Karpas-422 (cell line): Measurements from ENCODE around the gene NTN1. TPM values are rescaled to one million over a fixed set of nuclear protein-coding genes. Genes with fewer than 3 reads are reported as not detected.

Experiments used
- DNase-seq: peaks from one replicate; pipeline ENCODE4 v3.0.0-alpha.2; 2015
- H2AFZ ChIP-seq: fragments of 200-600 bp; sonication (generic); 2 replicates; pipeline ENCODE4 v1.6.1; 2014; ENCODE audit warnings: antibody characterized with exemption, low read length, mixed read lengths
- H3K27ac ChIP-seq: fragments of 200-600 bp; sonication (generic); 2 replicates; pipeline ENCODE4 v1.5.1; 2014; ENCODE audit warnings: mild to moderate bottlenecking, low read length, moderate library complexity
- H3K27me3 ChIP-seq: fragments of 200-600 bp; sonication (generic); 2 replicates; pipeline ENCODE4 v1.6.1; 2014; ENCODE audit warnings: low read length, mixed read lengths
- H3K36me3 ChIP-seq: fragments of 200-600 bp; sonication (generic); 2 replicates; pipeline ENCODE4 v1.6.1; 2014; ENCODE audit warnings: low read length, mixed read lengths; ENCODE audit not compliant: insufficient read depth
- H3K4me1 ChIP-seq: fragments of 200-600 bp; sonication (generic); 2 replicates; pipeline ENCODE4 v1.6.1; 2014; ENCODE audit warnings: mild to moderate bottlenecking, low read length, mixed read lengths
- H3K4me2 ChIP-seq: fragments of 200-600 bp; sonication (generic); 2 replicates; pipeline ENCODE4 v1.6.1; 2014; ENCODE audit warnings: low read length, low read depth, mild to moderate bottlenecking; ENCODE audit not compliant: poor library complexity, severe bottlenecking
- H3K4me3 ChIP-seq: fragments of 200-600 bp; sonication (generic); 2 replicates; pipeline ENCODE4 v1.5.1; 2014; ENCODE audit warnings: mild to moderate bottlenecking, antibody characterized with exemption, low read length, mixed read lengths
- H3K79me2 ChIP-seq: fragments of 200-600 bp; sonication (generic); 2 replicates; pipeline ENCODE4 v1.6.1; 2014; ENCODE audit warnings: mild to moderate bottlenecking, low read length, mixed read lengths
- H3K9ac ChIP-seq: fragments of 200-600 bp; sonication (generic); 2 replicates; pipeline ENCODE4 v1.6.0; 2014; ENCODE audit warnings: low read length
- H3K9me2 ChIP-seq: fragments of 200-600 bp; sonication (generic), shearing (Covaris generic); replicated peaks from 2 replicates; pipeline ENCODE4 v1.6.0; 2014; ENCODE audit warnings: mild to moderate bottlenecking, low read length, moderate library complexity; ENCODE audit not compliant: insufficient read depth
- H3K9me3 ChIP-seq: fragments of 300-700, 200-600 bp; sonication (generic); 2 replicates; pipeline ENCODE4 v1.6.1; 2014; ENCODE audit warnings: low read length, mixed read lengths
- H4K20me1 ChIP-seq: fragments of 200-600 bp; sonication (generic); 2 replicates; pipeline ENCODE4 v1.6.1; 2014; ENCODE audit warnings: mild to moderate bottlenecking, antibody characterized with exemption, low read length, low read depth; ENCODE audit not compliant: insufficient read depth
- total RNA-seq: library from RNA; depleted of rRNA; stranded (reverse); fragments of >200 nt; shearing (Covaris generic); gene quantifications from 2 replicates; pipeline ENCODE4 v1.2.3, GENCODE V29; 2014; ENCODE audit warnings: low replicate concordance

Gene NTN1
- total RNA-seq, 1 experiment from 2014 or later, result not detected

DNA sequence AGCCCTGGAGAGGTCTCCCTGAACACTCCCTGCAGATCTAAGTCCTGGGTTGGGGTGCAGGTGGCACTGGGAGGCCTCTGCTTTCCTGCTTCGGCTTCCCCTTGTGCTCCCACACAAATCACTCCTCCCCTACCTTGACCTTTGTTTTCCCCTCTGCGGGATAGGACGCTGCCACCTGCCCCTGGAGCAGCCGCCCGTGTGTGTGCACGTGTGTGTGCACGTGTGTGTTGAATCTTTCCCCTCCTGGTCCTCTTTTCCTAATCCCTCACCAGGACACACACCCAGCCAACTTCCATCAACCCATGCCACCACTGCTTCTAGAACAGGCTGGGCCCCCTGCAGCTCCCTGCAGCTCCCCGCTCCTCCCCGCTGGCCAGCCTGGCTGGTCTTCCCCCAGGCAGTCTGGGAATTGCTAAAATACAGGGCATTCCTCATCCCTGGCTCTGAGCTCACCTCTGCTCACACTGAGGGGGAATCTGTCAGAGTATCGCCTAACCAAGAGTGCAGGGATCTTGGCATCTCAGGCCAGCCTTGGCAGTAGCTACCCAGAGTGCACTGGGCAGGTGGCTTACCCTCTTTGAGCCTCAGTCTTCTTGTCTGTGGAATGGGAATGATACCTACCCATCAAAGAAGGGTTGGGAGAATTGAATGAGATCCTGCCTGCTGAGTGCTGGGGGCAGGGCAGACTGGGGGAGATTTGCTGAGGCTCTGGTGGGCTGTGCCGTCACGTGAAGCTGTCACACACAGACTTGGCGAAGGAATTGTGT lies 198.5 kb downstream of the NTN1 start:
- Histone ChIP-seq H3K9me3 (no peaks in the 10 kb centered on the region; the same call in 1 of the 2 replicates), H3K27ac (no peak overlapping the region), H2AFZ (no peak overlapping the region), H3K4me2 (no peak overlapping the region), H3K79me2 (no peaks in the 10 kb centered on the region), H3K9ac (no peak overlapping the region), H3K36me3 (no peaks in the 10 kb centered on the region), H3K27me3 (no peaks in the 10 kb centered on the region), H3K4me3 (no peak overlapping the region), H4K20me1 (no peaks in the 10 kb centered on the region), H3K4me1 (no peaks in the 10 kb centered on the region), H3K9me2 (no peaks in the 10 kb centered on the region)
- DNase-seq, result no peak

DNA sequence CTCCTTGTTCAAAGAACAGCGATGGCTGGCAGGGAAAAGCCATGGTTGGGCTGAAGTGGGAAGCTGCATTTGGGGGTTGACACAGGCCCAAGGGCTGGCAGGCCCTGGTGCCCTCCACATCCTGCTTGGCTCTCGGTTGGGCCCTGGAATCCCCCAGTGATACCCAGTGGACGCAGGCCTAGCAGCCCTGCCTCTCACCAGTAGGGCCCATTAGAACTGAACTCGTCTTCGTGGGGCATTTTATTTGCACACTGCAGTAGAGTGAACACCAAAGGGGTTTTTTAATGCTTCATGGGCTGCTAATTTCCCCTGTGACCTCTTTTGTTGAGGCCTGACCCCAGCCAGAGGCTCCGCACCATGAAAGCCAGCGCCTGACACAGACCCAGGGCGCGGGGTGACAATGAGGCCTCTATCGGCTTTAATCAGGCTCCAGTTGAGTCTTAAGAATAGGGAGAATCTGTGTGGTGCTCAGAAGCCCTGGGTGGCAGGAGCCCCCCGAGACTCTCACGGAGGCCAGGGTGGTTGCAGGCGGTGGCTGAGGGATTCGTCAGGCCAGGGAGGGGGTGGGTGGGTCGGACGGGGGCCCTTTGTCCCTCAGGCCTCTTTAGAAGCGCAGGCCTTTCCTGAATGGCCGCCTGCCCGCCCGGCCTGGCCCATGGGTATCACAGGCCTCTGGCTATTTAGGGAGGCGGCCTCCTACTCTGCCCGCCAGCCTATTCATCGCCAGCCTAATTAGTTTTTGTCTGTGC lies 199.3 kb downstream of the NTN1 start:
- no peak overlapping the region for H2AFZ ChIP-seq
- no peak overlapping the region for H3K4me3 ChIP-seq
- no peaks in the 10 kb centered on the region; the same call in 1 of the 2 replicates for H3K9me3 ChIP-seq
- H3K27ac ChIP-seq, result no peak overlapping the region
- DNase-seq, result no peak
- no peak overlapping the region for H3K9ac ChIP-seq
- no peaks in the 10 kb centered on the region for H3K4me1 ChIP-seq
- H3K4me2 ChIP-seq, result no peak overlapping the region
- H3K79me2 ChIP-seq, result no peaks in the 10 kb centered on the region
- H3K36me3 ChIP-seq, result no peaks in the 10 kb centered on the region
- no peaks in the 10 kb centered on the region for H3K9me2 ChIP-seq
- no peaks in the 10 kb centered on the region for H4K20me1 ChIP-seq
- H3K27me3 ChIP-seq, result no peaks in the 10 kb centered on the region

DNA sequence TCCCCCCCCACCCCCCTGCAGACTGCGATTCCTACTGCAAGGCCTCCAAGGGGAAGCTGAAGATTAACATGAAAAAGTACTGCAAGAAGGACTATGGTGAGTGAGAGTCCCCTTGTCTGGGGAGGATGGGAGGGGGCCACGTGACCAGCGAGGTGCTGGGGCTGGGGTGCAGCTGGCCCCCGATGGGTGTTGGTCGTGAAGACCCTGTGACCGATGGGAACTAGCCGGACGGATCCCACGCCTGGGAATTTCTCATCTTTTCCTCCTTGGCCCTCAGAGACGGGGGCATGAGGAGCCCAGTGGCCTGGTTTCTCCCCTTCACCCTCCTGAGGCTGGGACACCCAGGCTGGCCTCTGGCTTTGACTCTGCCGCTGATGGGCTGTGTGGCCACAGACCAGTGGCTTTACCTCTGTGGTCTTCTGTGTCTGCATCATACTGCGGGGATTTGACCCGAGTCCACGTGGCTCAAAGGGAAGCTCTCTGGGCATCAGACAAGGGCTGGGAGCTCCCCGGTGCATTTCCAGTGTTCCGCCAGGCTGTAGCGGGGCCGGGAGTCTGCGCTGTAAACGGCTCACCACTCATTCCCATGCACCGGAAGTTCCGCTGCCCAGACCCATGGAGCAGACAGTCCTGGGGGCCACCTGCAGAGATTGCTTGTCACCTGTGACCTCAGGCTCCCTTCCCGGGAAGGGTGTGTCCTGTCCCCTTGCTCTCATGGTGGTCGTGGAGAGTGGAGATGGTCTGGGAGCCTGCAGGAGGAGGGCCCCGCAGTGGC lies 200.0 kb downstream of the NTN1 start:
- H3K36me3 ChIP-seq, result no peaks in the 10 kb centered on the region
- H3K4me3 ChIP-seq, result no peak overlapping the region
- H4K20me1 ChIP-seq, result no peaks in the 10 kb centered on the region
- no peaks in the 10 kb centered on the region for H3K27me3 ChIP-seq
- no peaks in the 10 kb centered on the region for H3K9me2 ChIP-seq
- H3K79me2 ChIP-seq, result no peaks in the 10 kb centered on the region
- no peak overlapping the region for H3K27ac ChIP-seq
- no peaks in the 10 kb centered on the region for H3K4me1 ChIP-seq
- DNase-seq, result no peak
- no peak overlapping the region for H3K9ac ChIP-seq
- H2AFZ ChIP-seq, result no peak overlapping the region
- H3K9me3 ChIP-seq, result no peaks in the 10 kb centered on the region; the same call in 1 of the 2 replicates
- H3K4me2 ChIP-seq, result no peak overlapping the region

DNA sequence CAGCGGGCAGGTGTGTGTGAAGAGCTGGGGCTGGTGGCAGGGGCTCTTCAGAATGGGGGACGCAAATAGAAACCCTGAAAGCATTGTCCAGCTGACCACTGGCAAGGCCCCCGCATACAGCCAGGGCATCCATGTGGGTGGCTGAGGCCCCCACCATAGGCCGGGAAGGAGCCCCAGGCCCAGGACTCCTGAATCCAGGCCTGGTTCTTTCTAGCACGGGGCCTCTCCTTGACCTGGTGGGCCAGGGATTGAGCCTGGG lies 200.5 kb downstream of the NTN1 start:
- Histone ChIP-seq H3K4me1 (no peaks in the 10 kb centered on the region), H3K27me3 (no peaks in the 10 kb centered on the region), H3K36me3 (no peaks in the 10 kb centered on the region), H3K4me2 (no peak overlapping the region), H3K4me3 (no peak overlapping the region), H4K20me1 (no peaks in the 10 kb centered on the region), H2AFZ (no peak overlapping the region), H3K9me3 (no peaks in the 10 kb centered on the region), H3K27ac (no peak overlapping the region), H3K9ac (no peak overlapping the region), H3K9me2 (no peaks in the 10 kb centered on the region), H3K79me2 (no peaks in the 10 kb centered on the region)
- DNase-seq, result no peak

DNA sequence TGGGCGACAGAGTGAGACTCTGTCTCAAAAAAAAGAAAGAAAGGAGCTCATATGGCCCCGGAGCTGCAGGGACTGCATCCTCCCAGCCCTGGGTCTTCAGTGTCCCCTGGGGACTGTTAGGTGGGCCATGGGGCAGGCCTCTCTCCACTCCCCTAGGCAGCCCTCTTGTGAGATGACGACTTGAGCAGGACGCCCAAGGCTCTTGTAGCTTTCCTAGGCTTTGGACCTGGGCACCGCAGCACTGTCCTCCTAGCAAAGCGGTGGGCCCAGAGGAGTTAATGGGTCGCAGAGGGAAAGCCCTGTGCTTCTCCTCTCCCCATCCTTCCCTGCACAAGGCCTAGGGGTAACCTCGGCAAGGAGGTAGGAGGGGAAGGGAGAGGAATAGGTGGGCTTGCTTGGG lies 202.2 kb downstream of the NTN1 start:
- Histone ChIP-seq H4K20me1 (no peaks in the 10 kb centered on the region), H3K4me3 (no peak overlapping the region), H3K4me2 (no peak overlapping the region), H3K4me1 (no peaks in the 10 kb centered on the region), H3K79me2 (no peaks in the 10 kb centered on the region), H3K27me3 (no peaks in the 10 kb centered on the region), H3K9me3 (no peaks in the 10 kb centered on the region), H3K9ac (no peak overlapping the region), H3K9me2 (no peaks in the 10 kb centered on the region), H2AFZ (no peak overlapping the region), H3K27ac (no peak overlapping the region), H3K36me3 (no peaks in the 10 kb centered on the region)
- DNase-seq, result no peak

DNA sequence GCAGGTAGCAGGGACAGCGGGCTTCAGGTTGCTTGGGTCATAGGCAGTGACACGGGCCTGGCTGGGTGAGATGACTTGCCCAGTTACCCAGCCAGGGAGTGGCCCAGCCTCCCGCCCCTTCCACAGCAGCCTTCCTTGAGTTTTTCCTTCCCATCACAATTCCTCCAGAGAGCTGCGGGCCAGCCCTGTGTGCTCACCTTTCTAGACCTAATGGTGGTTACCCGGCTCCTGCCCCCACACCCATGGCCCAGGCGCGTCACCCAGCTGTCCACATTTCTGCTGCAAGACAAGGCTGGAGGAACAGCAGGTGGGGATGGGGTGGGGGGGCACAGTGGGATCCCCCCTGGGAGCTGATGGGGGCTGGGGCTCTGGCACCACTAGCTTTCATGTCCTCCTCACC lies 203.2 kb downstream of the NTN1 start:
- Histone ChIP-seq H3K9ac (no peak overlapping the region), H3K79me2 (no peaks in the 10 kb centered on the region), H2AFZ (no peak overlapping the region), H3K36me3 (no peaks in the 10 kb centered on the region), H3K4me2 (no peak overlapping the region), H4K20me1 (no peaks in the 10 kb centered on the region), H3K4me3 (no peak overlapping the region), H3K4me1 (no peaks in the 10 kb centered on the region), H3K27me3 (no peaks in the 10 kb centered on the region), H3K27ac (no peak overlapping the region), H3K9me3 (no peaks in the 10 kb centered on the region), H3K9me2 (no peaks in the 10 kb centered on the region)
- DNase-seq, result no peak

DNA sequence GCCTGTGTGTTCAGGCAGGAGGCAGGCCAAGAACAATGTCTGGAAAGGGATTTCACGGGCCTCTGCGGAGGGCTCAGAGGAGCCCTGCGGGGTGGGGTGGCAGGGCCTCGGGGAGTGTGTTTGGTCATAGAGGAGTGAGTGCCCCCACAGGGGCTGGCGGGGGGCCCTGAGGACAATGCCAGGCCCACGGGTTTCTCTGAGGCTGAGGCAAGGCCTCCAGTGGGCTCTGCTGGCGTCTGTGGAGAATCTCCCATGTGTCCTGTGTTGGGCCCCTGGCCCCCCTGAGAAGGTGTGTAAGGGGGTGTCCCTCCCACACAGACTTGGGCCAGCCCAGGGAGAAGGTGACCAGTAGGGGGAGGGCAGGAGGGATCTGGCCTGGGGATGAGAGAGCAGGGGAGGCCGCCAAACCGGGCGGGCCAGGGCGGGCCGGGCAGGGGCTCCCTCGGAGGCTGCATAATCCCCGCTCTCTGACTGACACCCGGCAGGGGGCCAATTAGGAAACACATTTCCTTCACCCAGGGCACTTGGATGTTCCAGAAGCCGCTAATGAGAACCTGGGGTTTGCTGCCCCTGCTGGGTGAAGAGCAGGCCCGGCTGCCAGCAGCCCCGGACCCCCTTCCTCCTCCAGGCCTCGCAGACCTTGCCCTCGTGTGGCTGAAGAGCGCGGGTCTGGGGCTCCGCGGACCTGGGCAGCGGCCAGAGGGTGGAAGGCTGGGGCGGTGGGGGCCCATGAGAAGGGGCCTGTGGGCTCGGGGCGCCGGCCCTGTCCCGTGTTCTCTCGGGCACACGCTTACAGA lies 204.2 kb downstream of the NTN1 start:
- Histone ChIP-seq H3K27me3 (no peaks in the 10 kb centered on the region), H3K27ac (no peak overlapping the region), H3K9ac (no peak overlapping the region), H3K4me3 (no peak overlapping the region), H3K4me1 (no peaks in the 10 kb centered on the region), H3K9me3 (no peaks in the 10 kb centered on the region), H4K20me1 (no peaks in the 10 kb centered on the region), H2AFZ (no peak overlapping the region), H3K36me3 (no peaks in the 10 kb centered on the region), H3K9me2 (no peaks in the 10 kb centered on the region), H3K4me2 (no peak overlapping the region), H3K79me2 (no peaks in the 10 kb centered on the region)
- DNase-seq, result no peak
